RCC 7860 (cell line): Measurements from ENCODE around the gene AFF1.
"Not testable (repeated sequence)": the region's sequence is repeated elsewhere in the genome, so short reads cannot be mapped to it uniquely, and the experiment has no call there.

Experiments used
- DNase-seq: peaks from one replicate; pipeline ENCODE4 v3.0.0-alpha.2; 2015; ENCODE audit warnings: low spot score
- FAIRE-seq: peaks from 2 replicates; lab custom pipeline; 2012; peaks lifted over from hg19 to GRCh38; lab: Jason Lieb, UNC

The AFF1 gene

GRCh38 chr4:87033902-87034301 is 99.1 kb downstream of the AFF1 start:
- DNase-seq (no peak), FAIRE-seq (no peak)

GRCh38 chr4:87034527-87034926 is 99.7 kb downstream of the AFF1 start:
- FAIRE-seq (no peak), DNase-seq (no peak)

GRCh38 chr4:87035881-87036509 is 101.2 kb downstream of the AFF1 start:
- no peak for FAIRE-seq
- DNase-seq, result no peak

GRCh38 chr4:87036713-87037112 is 101.9 kb downstream of the AFF1 start:
- no peak for DNase-seq

GRCh38 chr4:87037171-87037570 is 102.4 kb downstream of the AFF1 start:
- not testable (repeated sequence) for FAIRE-seq
- DNase-seq, result peak; percentile 45

More at GRCh38 chr4:87036713-87037112, 101.9 kb downstream of the AFF1 start:
- no peak for FAIRE-seq

- FAIRE-seq, result peak; percentile 62
- peak; percentile 10 for DNase-seq
These were observed 103.0 kb downstream of the AFF1 start for GRCh38 chr4:87037671-87038334.

- FAIRE-seq (peak; percentile 94), DNase-seq (peak; percentile 95)
These were observed 104.2 kb downstream of the AFF1 start for GRCh38 chr4:87038837-87039615.

GRCh38 chr4:87041141-87041540 is 106.3 kb downstream of the AFF1 start:
- DNase-seq (no peak), FAIRE-seq (no peak)

- no peak for FAIRE-seq
- DNase-seq, result no peak
These were observed 107.4 kb downstream of the AFF1 start for GRCh38 chr4:87042221-87042620.

- peak; percentile 88 for FAIRE-seq
These were observed 108.4 kb downstream of the AFF1 start for GRCh38 chr4:87042986-87043820.

GRCh38 chr4:87044511-87045233 is 109.9 kb downstream of the AFF1 start:
- peak; percentile 91 for FAIRE-seq
- peak; percentile 82 for DNase-seq

More at GRCh38 chr4:87042986-87043820, 108.4 kb downstream of the AFF1 start:
- no peak for DNase-seq

- DNase-seq (no peak), FAIRE-seq (no peak)
These were observed 110.4 kb downstream of the AFF1 start for GRCh38 chr4:87045234-87045558.

GRCh38 chr4:87045659-87046058 is 110.8 kb downstream of the AFF1 start:
- FAIRE-seq (no peak), DNase-seq (no peak)

- DNase-seq (no peak), FAIRE-seq (no peak)
These were observed 111.3 kb downstream of the AFF1 start for GRCh38 chr4:87046121-87046551.

- no peak for DNase-seq
- no peak for FAIRE-seq
These were observed 112.5 kb downstream of the AFF1 start for GRCh38 chr4:87047281-87047798.

- FAIRE-seq (no peak), DNase-seq (no peak)
These were observed 114.7 kb downstream of the AFF1 start for GRCh38 chr4:87049508-87049907.

GRCh38 chr4:87050596-87050995 is 115.8 kb downstream of the AFF1 start:
- FAIRE-seq (no peak), DNase-seq (no peak)

- no peak for FAIRE-seq
- DNase-seq, result no peak
These were observed 116.4 kb downstream of the AFF1 start for GRCh38 chr4:87051121-87051713.

- FAIRE-seq (no peak), DNase-seq (no peak)
These were observed 117.8 kb downstream of the AFF1 start for GRCh38 chr4:87052615-87053014.
